ENCODE measurements around the gene LRFN5. TPM values are rescaled to one million over a fixed set of nuclear protein-coding genes. Genes with fewer than 3 reads are reported as not detected.
"Not testable (repeated sequence)": the region's sequence is repeated elsewhere in the genome, so short reads cannot be mapped to it uniquely, and the experiment has no call there.

LRFN5 gene
- polyA plus RNA-seq, 4 donors: 8.9 to 13.2 (median 10.8) TPM

GRCh38 chr14:41636492-41637392 lies 30.1 kb downstream of the LRFN5 start:
- no peak for DNase-seq (ENCODE audit: low read depth in 4 of 4, low spot score in 3 of 4)

- no peak for DNase-seq (ENCODE audit: low read depth in 4 of 4, low spot score in 3 of 4)
Observed at GRCh38 chr14:41641690-41642089, 35.0 kb downstream of the LRFN5 start.

GRCh38 chr14:41642367-41642766 lies 35.7 kb downstream of the LRFN5 start:
- DNase-seq (ENCODE audit: low read depth in 4 of 4, low spot score in 3 of 4): no peak

- DNase-seq (ENCODE audit: low read depth in 4 of 4, low spot score in 3 of 4): no peak
Observed at GRCh38 chr14:41642789-41643188, 36.1 kb downstream of the LRFN5 start.

GRCh38 chr14:41644606-41645005 lies 37.9 kb downstream of the LRFN5 start:
- DNase-seq (ENCODE audit: low read depth in 4 of 4, low spot score in 3 of 4): no peak

- no peak for DNase-seq (ENCODE audit: low read depth in 4 of 4, low spot score in 3 of 4)
Observed at GRCh38 chr14:41650802-41651201, 44.1 kb downstream of the LRFN5 start.

- DNase-seq (ENCODE audit: low read depth in 4 of 4, low spot score in 3 of 4): no peak
Observed at GRCh38 chr14:41654196-41654595, 47.5 kb downstream of the LRFN5 start.

- no peak for DNase-seq (ENCODE audit: low read depth in 4 of 4, low spot score in 3 of 4)
Observed at GRCh38 chr14:41662780-41663472, 56.2 kb downstream of the LRFN5 start.

- DNase-seq (ENCODE audit: low read depth in 4 of 4, low spot score in 3 of 4): no peak
Observed at GRCh38 chr14:41663473-41663850, 56.8 kb downstream of the LRFN5 start.

- DNase-seq (ENCODE audit: low read depth in 4 of 4, low spot score in 3 of 4): no peak
Observed at GRCh38 chr14:41666301-41666700, 59.6 kb downstream of the LRFN5 start.

- no peak for DNase-seq (ENCODE audit: low read depth in 4 of 4, low spot score in 3 of 4)
Observed at GRCh38 chr14:41668356-41668755, 61.7 kb downstream of the LRFN5 start.

- not testable (repeated sequence) for DNase-seq (ENCODE audit: low read depth in 4 of 4, low spot score in 3 of 4)
Observed at GRCh38 chr14:41673601-41674000, 66.9 kb downstream of the LRFN5 start.

- DNase-seq (ENCODE audit: low read depth in 4 of 4, low spot score in 3 of 4): not testable (repeated sequence)
Observed at GRCh38 chr14:41674511-41674971, 67.9 kb downstream of the LRFN5 start.

- DNase-seq (ENCODE audit: low read depth in 4 of 4, low spot score in 3 of 4): no peak
Observed at GRCh38 chr14:41699486-41699885, 92.8 kb downstream of the LRFN5 start.

- DNase-seq (ENCODE audit: low read depth in 4 of 4, low spot score in 3 of 4): no peak
Observed at GRCh38 chr14:41718477-41719166, 111.9 kb downstream of the LRFN5 start.

- DNase-seq (ENCODE audit: low read depth in 4 of 4, low spot score in 3 of 4): no peak
Observed at GRCh38 chr14:41739203-41739602, 132.5 kb downstream of the LRFN5 start.

GRCh38 chr14:41743140-41743539 lies 136.5 kb downstream of the LRFN5 start:
- DNase-seq (ENCODE audit: low read depth in 4 of 4, low spot score in 3 of 4): no peak

GRCh38 chr14:41749429-41749828 lies 142.8 kb downstream of the LRFN5 start:
- no peak for DNase-seq (ENCODE audit: low read depth in 4 of 4, low spot score in 3 of 4)

- DNase-seq (ENCODE audit: low read depth in 4 of 4, low spot score in 3 of 4): not testable (repeated sequence)
Observed at GRCh38 chr14:41750575-41750974, 143.9 kb downstream of the LRFN5 start.

GRCh38 chr14:41758011-41758665 lies 151.5 kb downstream of the LRFN5 start:
- DNase-seq (ENCODE audit: low read depth in 4 of 4, low spot score in 3 of 4): no peak

GRCh38 chr14:41761204-41761603 lies 154.5 kb downstream of the LRFN5 start:
- no peak for DNase-seq (ENCODE audit: low read depth in 4 of 4, low spot score in 3 of 4)

Measured in left renal pelvis (tissue), 4 donors.